Endothelial cell of umbilical vein (primary cell): ENCODE measurements around the gene TYW1. TPM values are rescaled to one million over a fixed set of nuclear protein-coding genes. Genes with fewer than 3 reads are reported as not detected.
A peak's percentile ranks its signal among the peaks of the same experiment; 100 is the strongest.
"Not testable (repeated sequence)": the region's sequence is repeated elsewhere in the genome, so short reads cannot be mapped to it uniquely, and the experiment has no call there.

Experiments
- Bru-seq: library from RNA; stranded (reverse); fragments of 400-500 nt; gene quantifications from one replicate; lab custom pipeline; 2021; lab: Mats Ljungman, UMichigan
- BruChase-seq, 2 experiments: library from RNA; stranded (reverse); fragments of 400-500 nt; gene quantifications; one replicate each; lab custom pipeline; 2021; lab: Mats Ljungman, UMichigan
- BruUV-seq: library from RNA; stranded (reverse); fragments of 400-500 nt; replicated peaks from 2 replicates; lab custom pipeline; 2021; lab: Mats Ljungman, UMichigan
- CTCF ChIA-PET: fragments of 300-600, 350-600 bp; sonication (Branson Sonifier 250); formaldehyde crosslinking; loops from one replicate; lab custom pipeline; 2021; ENCODE audit warnings: antibody characterized with exemption, inconsistent platforms; lab: Charles Lee
- POLR2A ChIA-PET: fragments of 300-600, 350-600 bp; sonication (Branson Sonifier 250); formaldehyde crosslinking; loops from one replicate; lab custom pipeline; 2021; ENCODE audit warnings: antibody characterized with exemption, inconsistent platforms; lab: Charles Lee
- DNase-seq: peaks from one replicate; pipeline ENCODE4 v3.0.0-alpha.2; 2011; ENCODE audit warnings: low read depth, low spot score
- FAIRE-seq: peaks from 2 replicates; lab custom pipeline; 2011; peaks lifted over from hg19 to GRCh38; lab: Jason Lieb, UNC
- H2AFZ ChIP-seq: 2 replicates; pipeline ENCODE4 v1.6.0; 2012; ENCODE audit warnings: low read depth, low read length, control low read depth, inconsistent platforms
- H3K27ac ChIP-seq: 2 replicates; pipeline ENCODE4 v1.5.1; 2011; ENCODE audit warnings: low read depth, mild to moderate bottlenecking, control low read depth, low read length, moderate library complexity; ENCODE audit not compliant: insufficient read depth
- H3K27me3 ChIP-seq, 2 experiments: 2 replicates each; pipeline versions ENCODE4 v1.6.0 to v1.6.1; 2011; ENCODE audit warnings: low read length in 2 of 2, mixed read lengths in 1 of 2; ENCODE audit not compliant: control insufficient read depth in 2 of 2, insufficient read depth in 2 of 2
- H3K36me3 ChIP-seq, 2 experiments: 2 replicates in 1 of 2; 3 replicates in 1 of 2; pipeline ENCODE4 v1.5.1; 2011; ENCODE audit warnings: low read length in 2 of 2, mild to moderate bottlenecking in 1 of 2, moderate library complexity in 1 of 2; ENCODE audit not compliant: control insufficient read depth in 2 of 2, insufficient read depth in 2 of 2; ENCODE audit errors: extremely low read depth in 1 of 2
- H3K4me1 ChIP-seq: 3 replicates; pipeline ENCODE4 v1.5.1; 2011; ENCODE audit warnings: mild to moderate bottlenecking, low read length; ENCODE audit not compliant: control insufficient read depth, insufficient read depth; ENCODE audit errors: extremely low read depth
- H3K4me2 ChIP-seq: 2 replicates; pipeline ENCODE4 v1.6.1; 2011; ENCODE audit warnings: low read length, control low read depth, mixed read lengths; ENCODE audit not compliant: insufficient read depth
- H3K4me3 ChIP-seq, 3 experiments: fragments of 200-600 bp in 1 of 3; sonication (generic), shearing (Covaris generic) in 1 of 3; replicated peaks in 1 of 3; 2 replicates each; pipeline ENCODE4 v1.5.1; 2011 to 2016; ENCODE audit warnings: control low read depth in 3 of 3, low read length in 3 of 3, mild to moderate bottlenecking in 2 of 3, inconsistent platforms in 1 of 3, low read depth in 1 of 3, moderate library complexity in 1 of 3; ENCODE audit not compliant: insufficient read depth in 1 of 3
- H3K79me2 ChIP-seq: 2 replicates; pipeline ENCODE4 v1.6.0; 2012; ENCODE audit warnings: low read length, inconsistent platforms; ENCODE audit not compliant: control insufficient read depth, insufficient read depth
- H3K9ac ChIP-seq: replicated peaks from 2 replicates; pipeline ENCODE3; 2011; ENCODE audit warnings: low read length, control low read depth; ENCODE audit not compliant: insufficient read depth; ENCODE audit errors: extremely low read depth
- H3K9me1 ChIP-seq: replicated peaks from 3 replicates; pipeline ENCODE4 v1.6.0; 2011; ENCODE audit warnings: mild to moderate bottlenecking, low read length; ENCODE audit not compliant: control insufficient read depth, insufficient read depth; ENCODE audit errors: extremely low read depth
- H3K9me3 ChIP-seq: replicated peaks from 2 replicates; pipeline ENCODE4 v1.5.1; 2012; ENCODE audit warnings: low read length, inconsistent platforms; ENCODE audit not compliant: control insufficient read depth, insufficient read depth
- H4K20me1 ChIP-seq: replicated peaks from 2 replicates; pipeline ENCODE3; 2011; ENCODE audit warnings: mild to moderate bottlenecking, low read length; ENCODE audit not compliant: control insufficient read depth, insufficient read depth; ENCODE audit errors: extremely low read depth
- POLR2A ChIP-seq: IDR thresholded peaks from 2 replicates; pipeline ENCODE4 v1.6.1; 2012; ENCODE audit warnings: low read depth, mild to moderate bottlenecking, control low read depth, low read length
- POLR2AphosphoS5 ChIP-seq: IDR thresholded peaks from 2 replicates; pipeline ENCODE4 v1.6.1; 2012; ENCODE audit warnings: low read depth, mild to moderate bottlenecking, control low read depth, low read length, moderate library complexity; ENCODE audit not compliant: insufficient read depth
- dilution Hi-C: fragments of 300-500 bp; cut with MboI; formaldehyde crosslinking; loops from one replicate; pipeline ENCODE4 v1.15.0; 2019; ENCODE audit warnings: low sequenced_read_pairs; ENCODE audit not compliant: extremely low pct_ligation_motif_present
- intact Hi-C: fragments of 100-400 bp; cut with micrococcal nuclease; formaldehyde crosslinking; loops from one replicate; pipeline ENCODE4 v1.10.0; 2022
- long read RNA-seq: library from polyadenylated mRNA; stranded (forward); transcript quantifications from one replicate; pipeline ENCODE4 v2.0.0, GENCODE V29; 2021
- polyA minus RNA-seq, 3 experiments: library from RNA; depleted of rRNA, polyadenylated mRNA; stranded (reverse); fragments of >200 nt; gene quantifications; 1 replicate in 1 of 3; 2 replicates in 2 of 3; pipeline ENCODE4 v1.2.3, GENCODE V29; 2011
- polyA plus RNA-seq, 4 experiments: library from polyadenylated mRNA; depleted of rRNA in 3 of 4; stranded (reverse) in 3 of 4; unstranded in 1 of 4; fragments of >200 nt; gene quantifications; 2 replicates each; pipeline versions ENCODE4 v1.2.1 to v1.2.3, GENCODE V29; 2011 to 2012; ENCODE audit warnings: missing spikeins in 1 of 4
- total RNA-seq: library from RNA; stranded (reverse); gene quantifications from 2 replicates; pipeline ENCODE4 v1.2.3, GENCODE V29; 2021

TYW1 gene, protein sequence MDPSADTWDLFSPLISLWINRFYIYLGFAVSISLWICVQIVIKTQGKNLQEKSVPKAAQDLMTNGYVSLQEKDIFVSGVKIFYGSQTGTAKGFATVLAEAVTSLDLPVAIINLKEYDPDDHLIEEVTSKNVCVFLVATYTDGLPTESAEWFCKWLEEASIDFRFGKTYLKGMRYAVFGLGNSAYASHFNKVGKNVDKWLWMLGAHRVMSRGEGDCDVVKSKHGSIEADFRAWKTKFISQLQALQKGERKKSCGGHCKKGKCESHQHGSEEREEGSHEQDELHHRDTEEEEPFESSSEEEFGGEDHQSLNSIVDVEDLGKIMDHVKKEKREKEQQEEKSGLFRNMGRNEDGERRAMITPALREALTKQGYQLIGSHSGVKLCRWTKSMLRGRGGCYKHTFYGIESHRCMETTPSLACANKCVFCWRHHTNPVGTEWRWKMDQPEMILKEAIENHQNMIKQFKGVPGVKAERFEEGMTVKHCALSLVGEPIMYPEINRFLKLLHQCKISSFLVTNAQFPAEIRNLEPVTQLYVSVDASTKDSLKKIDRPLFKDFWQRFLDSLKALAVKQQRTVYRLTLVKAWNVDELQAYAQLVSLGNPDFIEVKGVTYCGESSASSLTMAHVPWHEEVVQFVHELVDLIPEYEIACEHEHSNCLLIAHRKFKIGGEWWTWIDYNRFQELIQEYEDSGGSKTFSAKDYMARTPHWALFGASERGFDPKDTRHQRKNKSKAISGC
- 15.2 and 15.9 TPM in 2 replicates for total RNA-seq
- polyA plus RNA-seq: 6.9 and 7.7 TPM in 2 replicates
- polyA plus RNA-seq (2011; cell fraction: cytosol; rRNA removed): 9.5 and 10.9 TPM in 2 replicates
- polyA plus RNA-seq (2011; cell fraction: nucleus; rRNA removed): 12.0 and 16.5 TPM in 2 replicates
- 10.3 and 13.5 TPM in 2 replicates for polyA plus RNA-seq (2012)
- polyA minus RNA-seq: 15.6 and 24.8 TPM in 2 replicates
- 8.5 TPM for polyA minus RNA-seq (2011; cell fraction: cytosol; rRNA and poly(A)+ RNA removed)
- polyA minus RNA-seq (2011; cell fraction: nucleus; rRNA and poly(A)+ RNA removed): 19.1 and 26.0 TPM in 2 replicates
- percentile 70 among the genes with signal in this experiment for Bru-seq, nascent RNA
- BruChase-seq, experiment 1, labeled RNA remaining after a 6-hour chase: percentile 59 among the genes with signal in this experiment
- percentile 59 among the genes with signal in this experiment for BruChase-seq, experiment 2, labeled RNA remaining after a 2-hour chase
- long read RNA-seq, transcript TYW1-201 (16 exons, 3,348 nt): major isoform, 20 of 27 reads
- long read RNA-seq, partial matches to known transcripts: 2 of 27 reads
- long read RNA-seq, other reads (novel, unspliced or antisense): 5 of 27 reads

DNA sequence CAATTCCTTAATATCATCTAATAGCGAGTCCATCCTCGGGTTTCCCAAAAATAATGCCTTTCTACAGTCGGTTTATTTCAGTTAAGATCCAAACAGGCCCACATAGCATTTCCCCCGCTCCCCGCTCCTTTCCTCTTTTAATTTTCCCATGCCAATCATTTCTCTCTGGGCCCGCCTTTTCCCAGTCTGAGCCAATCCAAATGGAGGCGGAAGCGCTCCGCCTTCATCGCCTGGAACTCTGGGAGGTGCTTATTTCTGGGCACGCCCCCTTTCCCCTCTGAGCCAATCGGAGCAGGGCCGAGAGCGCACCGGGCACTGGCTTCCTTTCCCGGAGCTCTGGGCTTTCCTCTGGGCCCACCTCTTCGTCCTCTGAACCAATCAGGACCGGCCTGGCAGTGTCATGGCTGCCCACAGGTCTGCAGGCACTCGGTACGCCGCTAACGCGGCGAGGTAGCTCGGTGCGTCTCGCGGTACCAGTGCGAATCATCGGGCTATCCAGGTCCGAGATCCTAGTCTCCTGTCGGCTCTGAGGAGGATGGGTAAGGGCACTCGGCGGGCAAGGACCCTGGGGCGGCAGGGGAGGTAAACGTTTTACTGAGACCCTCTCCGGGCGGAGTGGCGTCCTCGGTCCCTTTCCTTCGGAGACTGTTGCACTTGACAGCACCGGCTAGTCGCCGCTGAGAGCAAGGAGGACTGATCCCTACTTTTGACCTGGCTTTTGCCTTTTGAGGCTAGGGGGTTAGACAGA lies at the start of gene TYW1:
TYW1 (plus strand) TSS at position 390 of the 748 bp plus-strand sequence; CDS start at position 536, 146 bp downstream.
- H3K9me1 ChIP-seq, CTCF ChIA-PET, H4K20me1 ChIP-seq, H3K36me3 ChIP-seq, H3K27me3 ChIP-seq, H3K4me1 ChIP-seq, dilution Hi-C loops, H3K9me3 ChIP-seq: not testable (repeated sequence)
- Histone ChIP-seq H3K4me3 (peak within 1 kb of the TSS; percentile 84 to 95 (median 90)), H2AFZ (peak within 1 kb of the TSS; percentile 97), H3K27ac (peak within 1 kb of the TSS; percentile 51), H3K4me2 (peak within 1 kb of the TSS; percentile 92), H3K9ac (peak within 1 kb of the TSS; percentile 79), H3K79me2 (peaks cover 15% of the 10 kb centered on the region)
- TF ChIP-seq POLR2A: peak; percentile 85
- TF ChIP-seq POLR2AphosphoS5: peak; percentile 49
- FAIRE-seq: peak; percentile 99
- intact Hi-C loops: loop anchor here (2.0 to 10.0 kb wide), 5 partner anchors 72 to 964 kb away; partner anchors contain the start of genes RABGEF1 and TMEM248
- POLR2A ChIA-PET: interaction anchor here (0.5 to 1.0 kb wide), 2 partner anchors 152 to 368 kb away, joined by 3 to 4 read pairs; partner anchors contain the start of gene KCTD7
- BruUV-seq: TSS peak; percentile 41
- DNase-seq: peak; percentile 98
